Subcutaneous preadipocyte (primary cell): ENCODE data around the gene SHE. TPM values are rescaled to one million over a fixed set of nuclear protein-coding genes. Genes with fewer than 3 reads are reported as not detected.

Experiments
- total RNA-seq: library from RNA; depleted of rRNA; stranded (reverse); fragments of >200 nt; gene quantifications from 2 replicates; pipeline ENCODE4 v1.2.3, GENCODE V29; 2012

The SHE gene
- total RNA-seq, result under 0.01 TPM in 1 of 2 replicates, not detected in the other

GRCh38 chr1:154502066-154502743 is at the start of gene SHE, which contains the start of gene TDRD10:
SHE (minus strand) TSS chr1:154502412; CDS start chr1:154502026, 386 bp downstream.
TDRD10 (plus strand) TSS chr1:154502219; CDS start chr1:154506904, 4,685 bp downstream.

Other genes starting within 250 kb of the SHE start
- gene HAX1, start 229.8 kb downstream of the SHE start, total RNA-seq, result 88.6 and 95.0 TPM in 2 replicates
- gene AQP10, start 181.3 kb downstream of the SHE start, total RNA-seq, result not detected in 2 replicates
- gene ATP8B2, start 176.9 kb downstream of the SHE start, total RNA-seq, result 144 and 149 TPM in 2 replicates
- 13.6 and 21.1 TPM in 2 replicates for gene IL6R, start 97.1 kb downstream of the SHE start, total RNA-seq
- gene TDRD10, start 193 bp downstream of the SHE start, total RNA-seq, result not detected in 2 replicates
- 14.7 and 20.5 TPM in 2 replicates for gene UBE2Q1, start 56.2 kb upstream of the SHE start, total RNA-seq
- gene CHRNB2, start 65.4 kb upstream of the SHE start, total RNA-seq, result under 0.01 TPM in 1 of 2 replicates, not detected in the other
- gene ADAR, start 105.8 kb upstream of the SHE start, total RNA-seq, result 77.5 and 108 TPM in 2 replicates